DMS53 treated with DMSO at 0.1 percent for 48 hours (cell line): ENCODE measurements around the gene RBMS3.

ENCODE experiments used
- DNase-seq: peaks from one replicate; lab custom pipeline; 2025; ENCODE audit not compliant: unreplicated experiment; lab: John Stamatoyannopoulos, UW

RBMS3 gene

DNA sequence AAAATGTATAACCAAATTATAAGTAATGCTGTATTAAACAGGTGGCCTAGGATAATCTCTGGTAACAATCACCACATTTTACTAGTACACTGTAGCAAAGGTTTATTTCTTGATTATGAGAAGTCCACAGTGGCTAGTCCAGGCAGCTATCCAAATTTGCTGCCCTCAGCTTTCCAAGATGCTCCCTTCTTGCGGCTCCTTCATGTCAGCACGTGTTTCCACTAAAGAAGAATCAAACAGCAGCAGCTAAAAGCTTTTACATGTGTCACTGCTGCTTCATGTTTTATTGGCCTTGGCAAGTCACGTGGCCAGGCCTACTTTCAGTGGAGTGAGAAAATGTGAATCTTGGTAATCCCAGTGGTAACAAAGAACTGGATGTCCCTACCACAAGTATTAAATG lies 5.6 kb upstream of the RBMS3 start:
- no peak for DNase-seq

DNA sequence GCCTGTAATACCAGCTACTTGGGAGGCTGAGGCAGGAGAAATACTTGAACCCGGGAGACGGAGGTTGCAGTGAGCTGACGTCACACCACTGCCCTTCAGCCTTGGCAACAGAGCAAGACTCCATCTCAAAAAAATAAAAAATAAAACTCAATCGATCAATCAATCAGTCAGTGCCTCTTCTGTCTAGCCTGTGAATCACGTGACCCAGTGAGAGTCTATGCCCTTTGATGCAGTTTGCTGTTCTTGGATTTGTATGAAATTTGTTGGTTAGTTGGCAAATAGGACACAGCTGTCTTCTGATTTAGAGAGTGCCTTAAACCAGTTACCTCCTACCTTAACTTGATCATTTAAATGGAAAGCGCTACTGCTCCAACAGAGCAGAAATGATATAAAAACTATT lies 3.6 kb upstream of the RBMS3 start:
- no peak for DNase-seq

DNA sequence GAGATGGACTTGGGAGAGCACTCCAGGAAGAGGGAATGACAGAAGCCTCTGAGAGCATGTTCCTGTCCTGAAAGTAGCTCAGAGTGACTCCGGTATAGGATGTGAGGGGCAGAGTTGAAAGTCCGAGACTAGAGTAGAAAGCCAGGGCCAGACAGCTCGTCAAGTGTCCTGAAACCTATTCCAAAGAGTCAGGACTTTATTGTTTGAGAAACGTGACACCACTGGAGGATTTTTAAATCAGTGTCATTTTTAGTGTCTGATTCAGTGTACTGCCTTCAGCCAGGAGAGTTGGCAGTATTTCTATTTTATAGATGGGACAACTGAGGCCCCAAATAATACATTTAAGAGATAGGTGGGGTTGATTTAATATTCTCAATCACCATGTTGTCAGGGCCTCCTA lies 1.6 kb upstream of the RBMS3 start:
- DNase-seq: no peak

DNA sequence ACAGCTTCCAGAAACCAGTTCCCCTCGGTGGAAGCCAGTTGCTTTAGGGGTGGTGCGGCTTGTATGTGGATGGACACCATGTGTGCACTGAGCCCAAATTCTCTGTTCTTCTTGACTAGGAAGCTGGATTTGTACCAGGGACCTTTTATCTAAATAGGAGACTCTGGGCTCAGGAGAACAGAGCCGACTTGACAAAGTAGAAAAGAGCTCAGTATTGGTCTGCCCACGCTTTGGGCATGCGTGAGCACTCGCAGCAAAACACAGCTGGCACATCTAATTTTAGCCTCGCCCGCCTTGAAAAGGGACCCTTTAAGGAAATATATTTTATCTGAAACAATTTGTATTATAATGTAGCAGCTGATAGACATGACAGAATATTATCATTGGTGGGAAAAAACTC lies 1.1 kb upstream of the RBMS3 start:
- no peak for DNase-seq

DNA sequence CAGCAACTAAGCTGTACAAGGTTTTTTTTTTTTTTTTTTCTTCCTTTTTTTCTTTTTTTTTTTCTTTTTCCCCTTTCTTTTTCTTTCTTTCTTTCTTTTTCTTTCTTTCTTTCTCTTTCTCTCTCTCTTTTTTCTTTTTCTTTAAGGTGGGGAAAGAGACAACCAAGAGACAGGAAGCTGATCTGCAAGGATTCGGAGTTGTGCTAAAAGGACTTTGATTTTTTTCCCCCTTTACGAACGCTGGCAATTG lies 148 bp downstream of the RBMS3 start:
- DNase-seq: no peak

DNA sequence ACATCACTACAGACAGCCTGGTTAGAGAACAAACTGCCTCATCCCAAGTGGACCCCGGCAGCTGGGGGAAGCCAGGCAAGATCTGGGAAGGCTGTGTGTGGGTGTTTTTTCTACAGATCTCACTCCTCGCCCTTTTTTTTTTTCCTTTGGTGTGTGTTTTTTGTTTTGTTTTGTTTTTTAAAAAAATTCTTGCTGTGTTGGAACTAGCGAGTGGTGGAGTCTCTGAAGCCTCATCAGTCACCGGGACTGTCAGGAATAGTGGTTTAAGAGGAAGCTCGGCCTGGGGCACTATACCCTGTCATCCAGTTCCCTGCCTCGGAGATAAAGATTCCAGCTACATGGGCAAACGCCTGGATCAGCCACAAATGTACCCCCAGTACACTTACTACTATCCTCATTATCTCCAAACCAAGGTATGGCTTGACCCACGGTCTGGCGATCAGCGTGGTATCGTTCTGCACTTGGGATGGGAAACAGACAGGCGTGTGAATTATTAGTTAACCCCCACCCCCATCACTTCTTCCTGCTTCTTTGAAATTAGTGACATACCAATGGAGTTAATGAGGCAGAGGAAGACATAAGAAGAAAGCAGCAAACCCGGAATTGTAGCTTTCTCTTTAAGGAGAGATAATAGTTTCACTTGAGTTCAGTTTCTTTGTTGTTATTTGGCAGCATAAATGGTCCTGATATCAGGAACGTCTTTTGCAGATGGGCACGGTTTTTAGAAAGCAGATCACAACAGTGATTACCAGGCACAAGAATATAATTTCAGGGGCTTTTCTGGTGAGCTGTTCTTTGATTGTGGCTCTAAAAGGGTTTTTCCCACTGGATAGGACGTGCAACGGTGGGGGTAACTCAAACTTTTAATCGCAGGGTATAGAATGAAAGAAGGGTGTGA lies 722 bp downstream of the RBMS3 start:
- DNase-seq: no peak

DNA sequence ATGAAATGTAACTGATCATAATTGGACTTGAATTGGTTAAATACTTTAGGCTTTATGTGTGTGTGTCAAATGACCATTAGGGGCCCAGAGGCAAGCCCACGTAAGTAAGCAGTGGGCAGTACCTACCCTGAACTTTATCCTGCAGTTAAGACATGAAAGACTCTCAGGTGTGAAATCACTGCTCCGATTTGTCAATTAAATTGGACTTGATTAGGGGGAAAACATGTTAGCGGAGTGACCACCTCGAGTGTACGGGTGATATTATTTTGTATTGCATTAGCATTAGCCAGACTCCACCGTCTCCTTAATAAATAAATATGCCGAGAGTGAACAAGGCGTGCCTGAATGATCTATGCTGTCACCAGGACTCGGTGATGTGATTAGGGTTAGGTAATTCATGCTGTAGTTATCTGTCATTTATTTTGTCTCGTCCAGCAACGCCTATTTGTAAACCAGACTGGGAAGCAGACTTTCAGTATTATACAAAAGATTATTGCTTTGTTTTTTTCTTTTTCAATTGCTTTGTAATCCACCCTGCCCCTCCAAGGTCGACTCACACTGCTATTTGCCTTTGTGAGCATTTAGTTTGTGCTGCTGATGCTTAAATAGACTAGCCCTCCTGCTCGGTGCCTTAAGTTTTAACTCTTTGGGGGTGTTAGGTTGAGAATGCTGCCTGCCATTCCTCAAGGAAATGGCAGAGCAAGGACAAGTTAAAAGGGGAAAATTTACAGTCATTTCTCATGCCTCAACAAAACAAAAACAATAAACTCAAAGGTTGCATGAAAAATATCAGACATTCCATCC lies 1.8 kb downstream of the RBMS3 start:
- DNase-seq: no peak

DNA sequence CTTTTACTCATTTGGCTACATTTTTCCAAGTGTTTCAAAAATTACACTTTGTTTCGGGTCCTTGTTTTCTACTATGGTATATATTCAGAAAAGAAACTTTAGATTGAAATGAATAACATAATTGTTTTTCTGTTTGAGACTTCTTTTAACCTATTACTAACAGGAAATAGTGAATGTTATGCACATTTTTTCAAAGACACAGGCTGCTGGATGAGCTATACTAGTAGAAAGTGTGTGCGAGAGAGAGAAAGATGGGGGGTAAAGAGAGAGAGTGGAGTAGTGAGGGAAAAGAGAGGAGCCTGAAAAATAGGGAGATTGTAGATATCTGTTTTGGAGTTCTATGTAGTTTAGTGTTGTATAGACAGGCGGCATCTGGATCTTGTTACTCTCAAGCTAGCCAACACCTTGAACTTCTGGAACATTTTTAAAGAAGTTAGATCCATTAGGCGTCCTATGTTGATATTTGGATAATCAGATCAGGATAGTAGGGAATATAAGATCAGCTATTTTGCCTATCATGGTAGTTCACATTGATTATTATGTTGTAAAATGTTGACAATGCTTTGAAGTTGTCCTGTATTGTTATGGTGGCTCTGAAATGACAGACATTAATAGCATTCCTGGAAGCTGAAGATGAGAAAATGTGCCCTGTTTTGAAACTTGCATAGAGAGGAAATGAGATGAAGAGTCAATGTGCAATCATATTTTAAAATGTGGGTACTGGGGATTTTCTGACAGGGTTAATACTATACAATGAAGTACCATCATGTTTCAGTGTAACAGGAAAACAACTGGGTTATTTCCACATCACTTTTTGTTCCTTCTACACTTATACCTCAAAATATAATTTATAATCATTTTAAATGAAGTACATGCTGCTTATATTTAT lies 2.6 kb downstream of the RBMS3 start:
- DNase-seq: no peak

DNA sequence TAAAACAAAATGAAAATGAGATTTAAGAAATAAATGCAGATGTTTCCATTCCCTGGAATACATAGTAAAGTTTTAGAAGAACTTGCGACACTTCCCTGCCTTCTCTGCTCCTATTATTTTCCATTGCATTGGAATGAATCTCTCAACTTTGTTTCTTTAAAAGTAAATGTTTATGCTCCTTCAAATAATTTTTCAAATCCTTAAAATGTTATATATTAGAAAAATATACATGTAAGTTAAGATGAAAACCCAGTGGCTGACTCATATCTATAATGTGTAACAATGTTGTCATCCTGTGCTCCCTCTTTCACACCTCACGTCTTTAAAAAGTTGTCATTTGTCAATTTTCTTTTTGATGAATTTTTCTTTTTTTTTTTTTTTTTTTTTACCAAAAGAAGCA lies 3.6 kb downstream of the RBMS3 start:
- DNase-seq: no peak

DNA sequence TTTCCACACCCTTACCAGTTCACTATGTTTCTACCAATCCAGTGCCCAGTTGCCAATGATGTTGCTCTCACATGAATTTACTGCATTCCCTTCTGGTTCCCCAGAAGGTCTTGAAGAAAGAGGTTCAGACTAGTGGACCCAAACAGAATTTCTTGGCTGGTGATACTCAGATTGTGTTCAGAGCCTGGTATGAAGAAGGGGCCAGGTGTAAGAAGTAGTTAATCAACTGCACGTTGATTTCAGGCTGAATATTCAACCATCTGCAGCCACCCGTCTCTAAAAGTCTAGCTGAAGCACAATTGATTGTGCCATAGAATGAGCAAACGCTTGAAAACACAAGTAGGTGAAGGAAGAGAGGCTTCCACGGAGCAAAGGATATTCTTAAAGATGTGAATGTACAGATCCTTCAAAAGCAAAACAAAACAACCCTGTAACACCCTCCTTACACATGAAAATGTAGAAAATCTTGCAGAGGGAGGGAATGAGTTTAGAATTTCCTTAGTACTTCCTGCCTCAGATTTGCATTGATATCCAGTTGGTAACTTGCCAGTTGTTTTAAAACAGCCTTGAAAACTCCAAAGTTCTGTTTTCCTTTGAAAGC lies 4.7 kb downstream of the RBMS3 start:
- no peak for DNase-seq

DNA sequence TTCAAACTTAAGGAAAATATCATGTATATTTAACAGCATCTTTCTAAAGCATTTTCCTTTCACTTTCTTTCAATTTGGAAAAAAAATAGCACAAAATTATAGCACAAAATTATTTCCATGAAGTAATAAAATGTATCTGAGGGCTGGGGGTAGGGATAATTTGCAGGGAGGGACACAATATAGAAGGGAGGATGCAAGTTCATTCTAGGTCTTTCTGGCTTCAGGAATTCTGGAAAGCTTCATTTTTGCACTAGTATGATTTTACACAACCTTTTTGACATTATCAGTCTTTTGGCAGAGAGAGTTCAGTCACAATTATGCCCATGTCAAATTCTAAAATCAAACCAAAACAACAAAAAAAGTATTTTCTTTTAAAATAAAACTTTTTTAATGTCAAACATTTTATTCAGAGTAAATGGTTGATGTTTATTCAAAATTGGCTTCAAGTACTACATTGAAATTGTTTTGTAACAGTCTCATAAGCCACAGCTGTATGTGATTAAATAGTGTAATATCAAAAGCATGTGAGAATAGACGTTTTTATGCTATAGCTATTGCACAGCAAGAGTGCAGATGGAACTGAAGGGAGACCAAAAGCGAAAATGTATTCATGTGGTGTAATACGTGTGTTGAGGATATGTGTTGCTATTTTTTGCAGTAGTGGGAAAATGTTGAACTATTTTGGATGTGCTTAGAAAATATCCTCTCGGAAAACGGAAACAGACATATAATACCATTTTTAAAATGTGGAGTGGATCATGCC lies 5.8 kb downstream of the RBMS3 start:
- no peak for DNase-seq

DNA sequence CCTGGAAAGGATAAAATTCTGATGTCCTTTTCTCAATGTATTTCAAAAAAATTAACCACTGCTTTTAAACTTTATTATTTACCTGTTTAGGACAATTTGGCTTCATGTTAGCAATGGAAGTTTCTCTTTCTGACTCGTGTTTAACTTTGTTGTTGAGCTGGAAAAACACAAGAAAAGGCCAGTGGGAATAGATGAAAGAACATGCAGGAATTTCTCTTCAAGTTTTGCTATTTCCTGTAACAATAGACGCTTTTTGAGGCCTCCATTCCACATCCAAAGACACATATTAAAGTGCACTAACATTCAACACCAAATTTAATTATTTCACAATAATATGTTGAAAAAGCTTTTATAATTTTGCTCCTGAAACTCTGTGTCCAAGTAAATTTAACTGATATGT lies 9.7 kb downstream of the RBMS3 start:
- no peak for DNase-seq

DNA sequence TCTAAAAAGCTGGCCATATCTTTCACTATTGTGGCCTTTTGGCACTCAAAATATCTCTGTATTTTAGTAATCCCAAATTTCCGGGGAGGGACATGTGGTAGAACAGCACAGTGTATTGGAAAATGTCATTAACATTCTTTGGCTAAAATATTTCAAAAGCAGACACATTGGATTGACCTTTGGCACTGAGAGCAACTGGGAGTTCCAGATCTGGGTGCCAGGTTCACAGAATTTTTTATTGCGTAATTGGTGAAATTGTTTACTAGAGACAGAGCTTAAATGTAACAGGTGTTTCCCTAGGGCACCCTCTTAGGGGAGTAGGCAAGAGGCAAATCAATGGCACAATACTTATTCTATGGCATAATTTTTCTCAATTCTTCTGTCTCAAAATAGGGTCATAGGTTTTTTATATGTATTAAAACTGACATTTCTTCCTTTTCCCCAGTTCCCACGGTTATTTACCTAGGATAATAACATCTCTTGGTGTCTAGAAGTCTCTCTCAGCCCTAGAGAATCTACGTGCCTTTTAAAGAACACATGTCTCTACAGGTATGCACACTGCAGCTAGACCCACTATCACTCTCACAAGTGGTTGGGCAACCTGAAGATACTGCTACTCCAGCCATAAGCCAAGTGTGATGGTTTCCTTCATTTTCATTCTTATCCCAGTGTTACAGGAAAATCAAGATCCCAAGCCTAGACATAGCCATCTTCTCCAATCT lies 10.6 kb downstream of the RBMS3 start:
- no peak for DNase-seq

DNA sequence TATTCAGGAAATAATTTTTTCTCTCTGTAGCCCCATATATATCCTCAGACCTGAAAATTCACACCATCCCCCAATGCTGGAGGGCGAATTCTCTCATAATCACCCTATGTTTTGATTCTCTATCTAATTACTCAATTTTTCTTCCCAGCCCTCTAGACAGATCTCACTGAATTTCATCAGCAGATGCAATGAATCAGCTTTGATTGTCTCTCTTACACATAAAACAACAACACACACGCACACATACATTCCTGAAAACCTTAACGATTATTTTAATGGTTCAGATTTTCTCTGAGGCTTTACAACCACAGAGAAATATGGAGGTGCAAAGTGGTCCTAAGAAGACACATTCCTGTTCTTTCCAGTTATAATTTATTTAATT lies 11.1 kb downstream of the RBMS3 start:
- no peak for DNase-seq

DNA sequence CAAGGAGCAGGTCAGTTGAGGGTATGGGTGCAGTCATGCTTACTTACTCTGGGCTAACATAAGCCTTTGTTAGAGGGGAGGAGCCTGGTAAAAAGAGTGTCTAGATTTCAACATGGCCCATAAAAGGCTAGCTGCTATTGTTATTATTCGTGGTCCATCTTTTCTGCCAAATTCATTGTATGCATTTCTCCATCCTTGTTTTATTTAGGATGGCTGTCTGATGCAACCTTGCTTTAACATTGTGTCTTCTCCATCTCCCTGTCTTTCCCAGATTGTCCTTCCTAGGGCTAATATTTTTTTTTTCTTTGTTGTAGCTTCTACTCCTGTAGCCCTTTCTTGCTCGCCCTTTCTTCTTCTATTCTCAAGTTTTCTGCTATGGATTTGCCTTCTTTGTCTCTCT lies 12.6 kb downstream of the RBMS3 start:
- DNase-seq: no peak

DNA sequence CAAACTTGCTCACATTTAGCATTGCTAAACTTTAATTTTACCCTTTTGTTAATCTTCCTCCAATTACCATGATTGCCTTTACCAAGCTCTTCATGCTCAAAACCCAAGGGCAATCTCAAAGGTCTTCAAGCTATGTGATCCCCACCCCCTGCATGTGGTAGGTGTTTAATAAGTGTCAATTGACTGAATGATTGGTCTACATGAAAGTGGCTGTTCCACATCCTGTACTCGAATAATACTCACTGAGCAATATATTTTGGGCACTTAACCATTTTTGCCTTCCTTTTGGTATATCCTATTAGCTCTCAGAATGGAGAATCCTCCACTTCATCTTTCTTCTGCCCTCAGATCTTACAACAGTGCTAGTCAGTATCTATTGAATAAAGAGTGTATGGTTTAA lies 17.1 kb downstream of the RBMS3 start:
- DNase-seq: no peak

DNA sequence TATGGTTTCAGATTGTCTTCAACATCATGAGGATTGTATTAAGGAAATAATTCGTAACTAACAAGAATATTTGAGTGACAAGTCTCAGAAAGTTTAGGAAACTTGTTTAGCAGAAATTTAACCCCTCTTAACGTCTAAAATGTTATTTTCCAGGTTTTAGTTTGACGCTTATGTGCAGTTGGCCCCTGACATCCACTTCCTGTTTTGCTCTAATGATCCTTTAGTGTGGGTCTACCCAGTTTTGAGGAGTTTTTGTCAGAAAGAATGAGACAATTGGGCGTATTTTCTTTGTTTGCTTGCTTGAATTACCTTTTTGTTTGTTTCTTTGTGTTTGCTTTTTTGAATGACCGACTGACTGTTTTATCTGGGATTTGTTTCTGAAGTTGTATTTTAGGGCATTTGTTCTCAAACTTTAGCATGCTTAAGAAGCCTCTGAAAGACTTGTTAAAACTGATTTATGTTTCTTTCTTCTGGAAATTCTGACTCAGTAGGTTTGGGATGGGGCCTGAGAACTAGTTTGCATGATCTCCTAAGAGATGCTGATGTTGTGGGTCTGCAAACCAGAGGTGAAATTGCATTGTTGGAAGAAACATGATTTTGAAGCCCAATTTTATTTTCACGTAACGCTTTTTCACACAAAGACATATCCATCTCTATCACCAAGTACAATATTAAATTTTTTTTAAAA lies 20.6 kb downstream of the RBMS3 start:
- no peak for DNase-seq

DNA sequence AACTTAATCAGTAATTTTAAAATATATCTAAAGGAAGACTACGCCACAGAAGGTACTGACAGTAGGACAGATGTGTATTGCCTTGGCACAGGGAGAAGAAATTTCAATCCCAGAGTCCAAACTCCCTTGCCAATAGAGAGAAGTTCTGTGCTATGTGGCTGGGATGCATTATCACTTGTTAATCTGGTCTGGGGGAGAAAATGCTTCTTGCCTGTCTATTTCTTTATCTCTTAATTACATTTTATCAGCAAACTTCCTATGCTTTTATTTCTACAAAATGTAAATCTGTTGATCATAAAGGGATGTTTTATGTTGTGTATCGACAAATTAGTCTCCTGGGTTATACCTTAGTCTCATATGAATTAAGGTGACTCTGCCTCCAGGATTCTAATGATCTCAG lies 21.7 kb downstream of the RBMS3 start:
- no peak for DNase-seq

DNA sequence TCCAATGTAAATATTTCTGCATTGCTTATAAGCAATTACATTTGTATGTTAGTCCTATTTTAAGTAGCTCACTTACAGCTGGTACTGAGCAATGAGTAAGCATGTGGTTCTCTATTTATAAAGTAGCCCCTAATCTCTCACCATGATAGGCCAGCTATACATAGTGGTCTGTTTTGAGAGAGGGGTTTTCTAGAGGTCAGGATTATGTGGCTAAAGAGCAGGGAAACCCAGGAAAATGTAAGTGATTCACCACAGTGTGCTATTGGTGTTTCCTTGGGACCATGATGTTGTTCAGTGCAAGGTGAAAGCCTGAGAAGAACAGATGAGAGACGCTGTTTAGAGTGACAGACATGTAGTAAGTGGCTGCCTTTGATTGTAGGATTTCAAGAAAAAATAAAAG lies 26.4 kb downstream of the RBMS3 start:
- no peak for DNase-seq
